ENCODE data around the gene PRMT5.

The PRMT5 gene

GRCh38 chr14:22871224-22872032 is 57.7 kb downstream of the PRMT5 start, which contains the start of gene LRP10:
Gene LRP10 (plus strand): TSS chr14:22871740. CDS start chr14:22872304, 564 bp downstream.
- Histone ChIP-seq H3K4me3 (ENCODE audit: low read depth in 1 of 2, low read length in 2 of 2) (peak within 1 kb of the TSS; percentile 83 to 87), H3K4me1 (ENCODE audit: control insufficient read depth in 1 of 2, insufficient read depth in 2 of 2, low read length in 2 of 2) (peaks cover 14 to 38% of the 10 kb centered on the region in 2 donors), H3K27me3 (ENCODE audit: low read depth, low read length) (no peaks in the 10 kb centered on the region), H3K9me3 (ENCODE audit: control insufficient read depth in 1 of 2, low read length in 2 of 2) (no peaks in the 10 kb centered on the region), H3K27ac (ENCODE audit: low read length) (peak within 1 kb of the TSS; percentile 99), H3K36me3 (ENCODE audit: control insufficient read depth in 1 of 2, insufficient read depth in 2 of 2, low read length in 2 of 2) (peaks cover 26 to 37% of the 10 kb centered on the region in 2 donors)

GRCh38 chr14:22870811-22871223 is 58.4 kb downstream of the PRMT5 start:
- Histone ChIP-seq H3K4me1 (ENCODE audit: control insufficient read depth in 1 of 2, insufficient read depth in 2 of 2, low read length in 2 of 2) (peaks cover 14 to 35% of the 10 kb centered on the region in 2 donors), H3K4me3 (ENCODE audit: low read depth in 1 of 2, low read length in 2 of 2) (peak overlapping the region; percentile 83 to 87), H3K9me3 (ENCODE audit: control insufficient read depth in 1 of 2, low read length in 2 of 2) (no peaks in the 10 kb centered on the region), H3K27ac (ENCODE audit: low read length) (peak overlapping the region; percentile 99), H3K27me3 (ENCODE audit: low read depth, low read length) (no peaks in the 10 kb centered on the region), H3K36me3 (ENCODE audit: control insufficient read depth in 1 of 2, insufficient read depth in 2 of 2, low read length in 2 of 2) (peaks cover 20 to 31% of the 10 kb centered on the region in 2 donors)

Data from muscle layer of duodenum (tissue), 2 donors.